ENCODE data around the gene TMEM245.

TMEM245 gene

GRCh38 chr9:109119439-109120203 is at the start of gene TMEM245:
Gene TMEM245 (minus strand): TSS chr9:109119947. CDS start chr9:109119913, 34 bp downstream.
- DNase-seq = peak; percentile 95

- DNase-seq = no peak
Measured at GRCh38 chr9:109168170-109168569, 48.4 kb upstream of the TMEM245 start.

- DNase-seq = no peak
Measured at GRCh38 chr9:109167716-109168115, 48.0 kb upstream of the TMEM245 start.

- DNase-seq = no peak
Measured at GRCh38 chr9:109166771-109167601, 47.2 kb upstream of the TMEM245 start, which contains the start of gene FRRS1L. Gene FRRS1L (minus strand): TSS chr9:109167249. CDS start chr9:109167138, 111 bp downstream.

- DNase-seq = no peak
Measured at GRCh38 chr9:109166171-109166770, 46.5 kb upstream of the TMEM245 start.

- no peak for DNase-seq
Measured at GRCh38 chr9:109164042-109164441, 44.3 kb upstream of the TMEM245 start.

GRCh38 chr9:109163194-109163593 is 43.4 kb upstream of the TMEM245 start:
- DNase-seq = no peak

GRCh38 chr9:109162677-109163076 is 42.9 kb upstream of the TMEM245 start:
- no peak for DNase-seq

GRCh38 chr9:109161471-109161870 is 41.7 kb upstream of the TMEM245 start:
- no peak for DNase-seq

GRCh38 chr9:109159583-109159982 is 39.8 kb upstream of the TMEM245 start:
- DNase-seq = no peak

GRCh38 chr9:109158651-109159050 is 38.9 kb upstream of the TMEM245 start:
- DNase-seq = no peak

- DNase-seq = no peak
Measured at GRCh38 chr9:109156708-109157107, 37.0 kb upstream of the TMEM245 start.

- no peak for DNase-seq
Measured at GRCh38 chr9:109150925-109151545, 31.3 kb upstream of the TMEM245 start.

GRCh38 chr9:109149722-109150121 is 30.0 kb upstream of the TMEM245 start:
- no peak for DNase-seq

GRCh38 chr9:109149089-109149488 is 29.3 kb upstream of the TMEM245 start:
- no peak for DNase-seq

- no peak for DNase-seq
Measured at GRCh38 chr9:109145051-109145450, 25.3 kb upstream of the TMEM245 start.

- DNase-seq = no peak
Measured at GRCh38 chr9:109143881-109144562, 24.3 kb upstream of the TMEM245 start.

- no peak for DNase-seq
Measured at GRCh38 chr9:109141375-109141774, 21.6 kb upstream of the TMEM245 start.

GRCh38 chr9:109139851-109140250 is 20.1 kb upstream of the TMEM245 start:
- no peak for DNase-seq

GRCh38 chr9:109138421-109138820 is 18.7 kb upstream of the TMEM245 start:
- no peak for DNase-seq

GRCh38 chr9:109134167-109134578 is 14.4 kb upstream of the TMEM245 start:
- DNase-seq = no peak

GRCh38 chr9:109133533-109133932 is 13.8 kb upstream of the TMEM245 start:
- no peak for DNase-seq

All from SHP77 treated with DMSO at 0.1 percent for 48 hours (cell line).